Posterior cingulate gyrus (tissue), 11 donors: ENCODE measurements around the gene RHOBTB3.
A peak's percentile ranks its signal among the peaks of the same experiment; 100 is the strongest.

Experiments
- DNase-seq, 10 donors: peaks; one replicate each; pipeline versions ENCODE4 v3.0.0 to v3.0.0-alpha.2; 2020 to 2021; ENCODE audit warnings: mixed read lengths in 3 of 10
- intact Hi-C: fragments of 100-400 bp; cut with DNase I; formaldehyde crosslinking; loops from one replicate; pipeline ENCODE4 v1.15.1; 2023

Gene RHOBTB3

DNA sequence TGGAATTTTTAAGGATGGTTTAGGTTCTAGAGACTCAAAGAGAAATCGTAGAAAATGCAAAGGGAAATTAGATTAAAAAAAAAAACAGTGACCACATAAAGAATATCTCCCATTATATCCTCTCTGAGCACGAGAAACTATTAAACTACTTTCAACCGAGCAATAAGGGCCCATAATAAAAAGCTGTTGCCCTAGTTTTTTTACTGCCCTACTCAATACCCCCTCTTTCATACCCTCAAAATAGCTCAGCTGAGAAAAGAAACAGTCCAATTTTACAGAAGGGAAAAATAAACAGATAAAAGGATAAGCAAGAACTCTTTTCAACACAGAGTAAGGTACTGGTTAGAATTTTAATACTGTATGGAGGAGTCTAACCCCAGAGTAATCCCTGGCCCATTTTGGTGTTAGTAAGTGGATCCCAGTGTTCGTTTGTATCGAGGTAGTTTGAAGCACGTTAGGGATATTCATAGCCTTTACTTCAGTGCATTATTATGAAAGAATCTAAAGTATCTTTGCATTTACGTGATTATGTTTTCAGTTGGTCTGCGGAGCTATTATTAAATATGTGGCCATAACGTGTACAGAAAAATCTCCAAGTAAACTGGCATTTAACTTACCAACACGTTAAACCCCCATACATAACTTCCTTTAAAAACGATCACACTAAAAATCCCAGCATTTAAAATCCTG, 980 bp upstream of the RHOBTB3 start:
- intact Hi-C loops = loop anchor here (2.0 to 5.0 kb wide), 2 partner anchors 52 to 61 kb away; no protein-coding TSS in a partner anchor
- no peak for DNase-seq

DNA sequence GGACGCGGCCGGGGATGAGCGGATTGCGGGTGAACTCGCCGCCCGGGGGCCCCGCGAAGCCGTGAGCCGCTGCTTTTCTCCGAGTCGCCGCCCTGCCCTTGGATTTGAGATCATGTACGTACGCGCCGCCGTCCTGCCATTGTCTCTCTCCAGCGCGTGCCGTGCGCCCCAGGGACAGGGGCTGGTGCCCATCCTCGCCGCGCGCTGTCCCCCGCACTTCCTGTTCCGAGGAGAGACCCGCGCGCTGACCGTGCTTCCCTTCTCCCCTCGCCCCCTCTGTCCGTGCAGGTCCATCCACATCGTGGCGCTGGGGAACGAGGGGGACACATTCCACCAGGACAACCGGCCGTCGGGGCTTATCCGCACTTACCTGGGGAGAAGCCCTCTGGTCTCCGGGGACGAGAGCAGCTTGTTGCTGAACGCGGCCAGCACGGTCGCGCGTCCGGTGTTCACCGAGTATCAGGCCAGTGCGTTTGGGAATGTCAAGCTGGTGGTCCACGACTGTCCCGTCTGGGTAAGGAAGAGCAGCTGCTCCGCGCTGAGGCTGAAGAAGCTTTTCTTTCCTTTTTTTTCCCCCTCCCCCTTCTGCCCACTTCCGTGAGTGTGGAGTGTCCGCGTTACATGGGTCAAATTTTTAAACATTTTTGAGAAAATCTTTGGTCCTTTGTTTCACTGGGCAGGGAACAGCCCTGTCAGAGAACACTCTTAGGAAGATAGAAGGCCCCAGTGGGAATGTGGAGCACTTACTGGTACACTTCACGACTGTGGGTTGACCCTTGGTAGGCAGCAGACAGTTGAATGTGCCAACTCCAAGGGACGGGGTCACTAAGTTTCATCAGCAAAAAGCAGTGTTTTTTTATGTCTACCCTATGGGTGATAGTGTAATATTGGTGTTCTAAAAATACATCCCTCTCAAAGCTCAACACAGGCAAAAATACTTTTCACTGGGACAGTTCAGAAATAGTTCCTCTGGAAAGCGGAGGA, 727 bp downstream of the RHOBTB3 start:
- intact Hi-C loops = loop anchor here (2.0 to 5.0 kb wide), 2 partner anchors 50 to 63 kb away; no protein-coding TSS in a partner anchor
- peak; percentile 39 to 91 (median 52) for DNase-seq

DNA sequence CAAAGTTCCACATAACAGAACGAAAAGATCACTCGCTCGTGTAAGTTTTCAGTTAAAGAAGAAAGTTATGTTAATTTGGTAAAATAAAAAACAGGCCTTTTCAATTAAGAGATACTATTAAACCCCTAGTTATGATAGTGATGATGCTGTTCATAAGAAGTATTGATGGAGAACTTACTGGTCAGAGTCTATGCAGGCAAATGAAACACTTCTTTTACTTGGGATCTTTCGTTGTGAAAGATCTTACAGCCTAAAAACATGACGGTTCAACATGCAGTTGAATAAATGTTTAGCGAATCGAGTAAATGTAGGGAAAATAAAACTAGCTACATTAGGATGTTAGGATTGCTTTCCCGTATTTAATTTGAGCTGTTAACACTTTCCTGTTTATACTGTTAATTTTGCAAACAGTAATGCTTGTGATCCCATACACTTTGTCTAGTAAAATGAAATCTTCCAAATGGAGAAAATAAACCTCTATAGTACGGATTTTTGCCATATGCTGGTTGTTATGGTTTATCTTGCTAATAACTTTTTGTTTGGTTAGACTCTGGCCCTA, 2.0 kb downstream of the RHOBTB3 start:
- intact Hi-C loops = loop anchor here (5.0 kb wide), 1 partner anchor 49 kb away; no protein-coding TSS in a partner anchor
- DNase-seq = no peak

DNA sequence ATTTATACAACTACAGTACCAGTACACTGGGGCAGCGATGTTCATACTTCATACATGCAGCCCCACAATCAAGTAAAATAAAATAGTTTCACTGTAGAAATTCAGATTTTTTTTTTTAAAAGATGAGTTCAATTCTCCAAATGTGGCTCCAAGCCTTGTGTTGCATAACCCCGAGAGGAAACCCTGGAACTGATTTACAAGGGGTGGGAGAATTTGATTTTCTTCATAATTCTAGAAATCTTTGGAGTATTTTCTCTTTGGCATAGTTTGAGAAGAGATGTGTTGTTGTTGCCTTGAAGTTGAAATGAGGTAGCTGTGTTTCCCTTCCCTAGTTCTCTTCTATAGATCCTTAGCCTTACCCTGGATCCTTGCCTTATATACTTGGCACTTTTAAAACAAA, 3.1 kb downstream of the RHOBTB3 start:
- DNase-seq = no peak
- intact Hi-C loops = loop anchor here (5.0 kb wide), 1 partner anchor 48 kb away; no protein-coding TSS in a partner anchor

DNA sequence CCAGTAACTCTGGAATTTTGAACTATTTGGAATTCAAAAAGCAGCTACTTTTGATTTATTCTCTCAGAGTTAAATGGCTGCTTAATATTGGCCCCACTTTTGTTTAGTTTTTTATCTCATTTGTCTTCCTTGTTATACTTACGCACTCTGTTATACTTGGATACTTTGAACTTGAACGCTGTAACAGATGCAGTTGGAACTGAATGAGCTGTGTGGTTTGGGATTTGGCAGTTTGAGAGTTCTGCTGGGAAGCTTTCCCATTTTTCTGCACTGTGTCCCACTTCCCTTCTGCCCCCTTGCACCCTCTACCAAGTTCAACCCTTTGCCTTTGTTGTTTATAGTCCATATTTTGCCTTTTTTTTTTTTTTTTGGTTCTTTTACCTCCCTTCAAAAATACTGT, 3.8 kb downstream of the RHOBTB3 start:
- intact Hi-C loops = loop anchor here (5.0 kb wide), 1 partner anchor 47 kb away; no protein-coding TSS in a partner anchor
- no peak for DNase-seq

DNA sequence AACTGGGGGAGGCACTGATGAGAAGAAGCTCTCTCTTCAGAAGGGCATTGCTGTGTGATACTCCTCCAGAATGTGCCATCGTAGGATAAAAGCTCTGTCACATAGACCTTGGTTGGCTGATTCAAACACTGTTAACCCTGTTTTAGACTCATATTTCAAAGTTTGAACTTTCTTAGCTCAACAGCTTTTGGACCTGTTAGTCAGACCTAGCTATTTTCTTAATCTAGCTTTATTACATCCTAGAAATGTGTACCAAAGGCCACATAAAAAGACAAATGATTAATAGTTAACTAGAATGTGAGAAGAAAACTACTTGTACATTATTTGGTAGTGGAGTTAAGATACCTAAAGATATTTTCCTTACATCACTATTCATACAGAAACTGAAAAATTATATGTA, 4.3 kb downstream of the RHOBTB3 start:
- intact Hi-C loops = no loop called here
- no peak for DNase-seq

DNA sequence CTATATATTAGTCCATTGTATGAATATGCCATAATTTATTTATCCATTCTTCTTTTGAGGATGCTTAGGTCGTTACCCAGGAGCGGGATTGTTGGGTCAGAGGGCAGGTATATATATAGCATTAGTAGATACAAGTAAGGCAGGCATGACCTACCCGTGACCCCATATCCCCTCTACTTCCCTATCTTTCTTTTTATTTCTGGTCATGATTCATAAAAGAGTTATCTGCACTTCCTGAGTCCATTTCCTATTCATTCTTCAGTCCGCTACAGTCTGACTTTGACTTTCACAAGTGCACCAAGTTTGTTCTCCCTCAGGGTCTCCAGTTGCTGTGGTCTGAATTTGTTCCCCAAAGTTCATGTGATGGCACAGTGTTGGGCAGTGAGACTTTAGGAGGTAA, 6.9 kb downstream of the RHOBTB3 start:
- intact Hi-C loops = no loop called here
- no peak for DNase-seq

DNA sequence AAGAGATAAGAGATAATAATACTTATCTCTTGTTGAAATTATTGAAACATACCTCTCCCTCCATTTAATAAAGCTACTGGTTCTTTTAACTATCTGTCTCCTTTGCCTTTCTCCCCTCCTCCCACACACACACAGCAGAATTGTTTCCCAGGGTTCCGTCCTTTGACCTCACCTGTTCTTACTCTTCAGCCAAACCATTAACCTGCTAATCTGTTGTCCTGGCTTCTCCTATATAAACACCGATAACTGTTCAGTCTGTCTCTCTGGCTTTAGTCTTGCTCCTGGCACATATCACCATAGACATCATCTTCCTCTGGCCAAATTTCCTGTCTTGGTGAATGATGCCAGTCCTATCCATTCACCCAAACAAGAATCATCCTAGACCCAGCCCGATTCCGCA, 7.7 kb downstream of the RHOBTB3 start:
- DNase-seq = no peak
- intact Hi-C loops = no loop called here

DNA sequence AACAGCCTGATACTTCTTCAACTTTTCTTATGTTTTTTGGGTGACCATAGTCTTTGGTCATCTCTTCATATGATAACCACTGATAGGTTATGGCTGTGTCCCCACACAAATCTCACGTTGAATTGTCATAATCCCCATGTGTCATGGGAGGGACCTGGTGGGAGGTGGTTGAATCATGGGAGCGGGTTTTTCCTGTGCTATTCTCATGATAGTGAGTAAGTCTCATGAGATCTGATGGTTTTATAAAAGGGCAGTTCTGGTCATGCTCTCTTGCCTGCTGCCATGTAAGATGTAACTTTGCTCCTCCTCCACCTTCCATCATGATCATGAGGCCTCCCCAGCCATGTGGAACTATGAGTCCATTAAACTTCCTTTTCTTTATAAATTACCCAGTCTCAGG, 8.7 kb downstream of the RHOBTB3 start:
- intact Hi-C loops = no loop called here

DNA sequence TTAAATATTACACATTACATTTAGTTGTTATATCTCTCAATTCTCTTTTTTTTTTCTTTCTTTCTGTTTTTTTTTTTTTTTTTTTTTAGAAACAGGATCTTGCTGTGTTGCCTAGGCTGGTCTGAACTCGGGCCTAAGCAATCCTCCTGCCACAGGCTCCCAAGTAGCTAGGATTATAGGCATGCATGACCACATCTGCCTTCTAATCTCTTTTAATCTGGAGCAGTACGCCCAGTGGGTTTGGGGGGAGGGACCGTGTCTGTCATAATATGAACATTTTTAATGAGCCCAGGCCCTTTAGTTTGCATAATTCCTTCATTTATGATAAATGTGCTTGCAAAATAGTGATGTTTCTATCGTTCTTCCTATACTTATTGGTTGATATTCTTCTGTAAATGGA, 10.3 kb downstream of the RHOBTB3 start:
- no peak for DNase-seq
- intact Hi-C loops = no loop called here

More for the DNA sequence above, 8.7 kb downstream of the RHOBTB3 start:
- DNase-seq = no peak

DNA sequence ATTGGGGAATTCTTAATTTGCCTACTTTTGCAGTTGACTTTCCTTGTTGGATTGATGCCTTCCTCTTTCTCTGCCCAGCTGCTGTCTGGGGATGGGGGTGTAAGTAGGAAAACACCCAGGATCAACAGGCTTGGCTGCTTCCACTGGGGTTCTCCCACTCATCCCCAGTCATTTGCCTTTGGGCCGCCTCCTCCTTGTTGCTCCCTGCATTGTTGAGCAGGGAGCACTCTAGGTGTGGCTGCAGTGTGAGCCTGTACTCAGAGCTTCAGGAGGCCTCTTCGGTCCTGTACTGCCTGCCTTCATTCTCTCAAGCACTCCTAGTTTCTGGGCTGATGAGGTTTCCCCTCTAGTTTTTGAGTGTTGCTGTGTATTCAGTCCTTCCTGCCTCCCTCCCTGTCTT, 12.1 kb downstream of the RHOBTB3 start:
- intact Hi-C loops = no loop called here
- DNase-seq = no peak

DNA sequence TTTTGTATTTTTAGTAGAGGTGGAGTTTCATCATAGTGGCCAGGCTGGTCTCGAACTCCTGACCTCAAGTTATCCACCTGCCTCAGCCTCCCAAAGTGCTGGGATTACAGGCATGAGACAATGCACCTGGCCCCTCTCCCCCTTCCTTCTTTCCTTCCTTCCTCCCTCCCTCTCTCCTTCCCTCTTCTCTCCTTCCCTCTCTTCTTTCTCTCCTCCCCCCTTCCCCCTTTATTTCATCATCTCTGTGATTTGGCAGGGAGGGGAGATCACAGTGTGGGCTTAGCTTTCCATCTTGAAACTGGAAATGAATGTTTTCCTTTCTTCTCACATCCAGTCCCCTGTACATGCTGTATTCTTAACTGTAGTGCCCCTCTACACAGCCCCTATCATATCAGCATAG, 12.7 kb downstream of the RHOBTB3 start:
- no peak for DNase-seq
- intact Hi-C loops = no loop called here

DNA sequence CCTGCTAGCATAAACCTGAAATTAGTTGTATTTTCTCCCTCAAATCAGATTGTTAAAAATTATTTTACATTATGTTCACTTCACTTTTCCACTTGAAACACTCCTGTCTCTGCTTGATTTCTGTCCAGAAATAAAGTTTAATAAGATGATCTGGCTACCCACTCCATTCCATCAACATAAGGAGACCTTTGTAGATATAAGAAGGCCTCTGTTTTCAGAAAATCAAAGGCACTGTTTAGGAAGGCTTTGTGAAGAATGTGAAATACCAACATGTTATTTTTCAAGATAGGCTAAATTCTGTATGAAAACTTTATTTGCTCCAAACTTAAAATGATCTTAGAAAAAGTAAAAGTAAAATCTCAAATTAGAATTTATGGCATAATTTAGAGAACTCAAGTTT, 15.1 kb downstream of the RHOBTB3 start:
- intact Hi-C loops = no loop called here
- no peak for DNase-seq

DNA sequence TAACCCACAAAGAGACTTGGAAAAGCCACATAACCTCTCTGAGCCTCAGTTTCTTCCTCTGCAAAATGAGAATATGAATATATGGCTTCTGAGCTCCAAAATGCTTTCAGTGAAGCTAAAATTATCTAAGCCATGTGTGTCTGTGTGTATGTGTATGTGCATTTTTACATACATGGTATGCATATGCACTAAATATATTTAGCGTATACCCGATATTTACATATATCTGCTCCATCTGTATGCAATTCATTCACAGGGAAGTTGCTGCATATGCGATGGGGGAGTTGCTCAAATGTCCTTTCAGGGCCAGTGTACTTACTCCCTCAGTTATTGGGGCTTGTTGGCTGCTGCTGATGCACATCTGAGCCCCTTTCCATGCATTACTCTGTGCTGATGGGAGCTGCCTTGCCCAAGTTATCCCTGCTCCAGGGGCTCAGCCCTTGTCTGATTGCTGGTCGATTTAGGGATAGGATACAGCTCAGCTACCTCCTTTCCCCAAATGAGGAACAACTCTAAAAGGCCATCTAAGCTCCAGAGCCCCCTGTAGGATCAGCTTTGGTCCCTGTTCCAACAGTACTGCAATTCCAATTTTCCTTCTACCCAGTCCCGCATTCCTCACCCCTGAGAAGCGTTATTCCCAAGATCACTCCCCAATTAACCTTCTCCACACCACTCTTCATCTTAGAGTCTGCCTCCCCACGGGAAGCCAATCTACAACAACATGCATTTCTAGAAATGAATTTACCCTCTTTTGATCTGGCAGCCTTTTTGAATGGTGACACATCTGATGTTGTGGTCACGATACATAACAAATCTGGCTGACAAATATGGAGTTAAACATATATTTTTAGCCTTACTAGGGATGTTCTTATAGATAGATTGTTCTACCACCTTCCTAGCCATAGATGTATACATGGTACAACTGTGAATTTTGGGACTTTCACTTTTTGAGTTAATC, 15.9 kb downstream of the RHOBTB3 start:
- intact Hi-C loops = no loop called here
- no peak for DNase-seq

DNA sequence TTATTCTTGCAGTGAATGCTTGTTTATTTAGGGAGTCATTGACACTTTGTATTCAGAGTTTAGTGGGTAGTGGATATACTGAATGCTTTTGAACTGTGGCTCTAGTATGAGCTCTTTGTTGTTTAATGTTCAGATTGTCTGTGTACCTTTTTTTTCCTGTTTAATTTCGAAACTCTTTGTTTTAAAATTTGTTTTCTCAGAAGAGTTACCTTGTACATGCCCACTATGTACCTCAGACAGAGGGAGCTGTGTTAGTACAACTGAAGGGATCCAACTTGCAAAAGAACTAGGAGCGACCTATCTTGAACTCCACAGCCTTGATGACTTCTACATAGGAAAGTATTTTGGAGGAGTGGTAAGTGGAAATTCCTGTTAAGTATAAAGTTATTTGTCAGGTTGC, 17.0 kb downstream of the RHOBTB3 start:
- DNase-seq = no peak
- intact Hi-C loops = no loop called here

DNA sequence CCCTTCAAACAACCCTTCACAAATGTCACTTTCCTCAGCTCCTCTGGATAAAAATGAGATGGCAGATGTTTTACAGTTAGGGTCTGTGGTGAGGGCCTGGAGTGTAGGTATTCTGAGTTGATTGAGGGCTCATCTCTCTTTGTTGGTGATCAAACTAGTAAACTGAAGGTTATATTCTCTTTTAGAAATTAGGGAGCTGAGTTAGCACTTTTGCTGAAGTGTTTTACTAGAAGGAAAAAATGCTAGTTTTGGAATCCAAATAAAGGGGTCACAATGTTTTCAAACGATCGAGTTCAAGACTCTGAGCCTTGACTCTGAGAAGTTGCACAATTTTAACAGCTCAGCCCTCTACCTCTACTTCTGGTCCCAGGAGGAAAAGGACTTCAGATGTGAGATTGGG, 23.4 kb downstream of the RHOBTB3 start:
- intact Hi-C loops = no loop called here
- no peak for DNase-seq

DNA sequence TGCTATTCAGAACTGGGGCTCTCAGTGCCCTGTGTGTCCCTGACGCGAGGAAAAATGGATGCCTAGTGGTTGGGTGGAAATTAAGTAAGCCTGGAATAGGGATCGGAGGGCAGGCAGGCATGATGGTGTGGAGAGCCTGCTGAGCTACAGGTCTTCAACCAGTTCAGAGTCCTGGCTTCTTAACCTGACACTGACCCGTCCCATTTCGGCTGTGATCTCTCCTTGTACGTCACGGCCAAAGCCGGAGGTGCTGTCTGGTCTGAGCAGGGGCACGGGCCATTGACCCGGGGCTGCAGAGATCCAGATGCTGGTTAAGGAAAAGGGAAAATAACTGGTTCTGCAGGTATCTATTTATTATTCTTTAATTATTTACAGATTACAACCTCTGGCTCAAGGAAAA, 27.9 kb downstream of the RHOBTB3 start:
- DNase-seq = no peak
- intact Hi-C loops = no loop called here

DNA sequence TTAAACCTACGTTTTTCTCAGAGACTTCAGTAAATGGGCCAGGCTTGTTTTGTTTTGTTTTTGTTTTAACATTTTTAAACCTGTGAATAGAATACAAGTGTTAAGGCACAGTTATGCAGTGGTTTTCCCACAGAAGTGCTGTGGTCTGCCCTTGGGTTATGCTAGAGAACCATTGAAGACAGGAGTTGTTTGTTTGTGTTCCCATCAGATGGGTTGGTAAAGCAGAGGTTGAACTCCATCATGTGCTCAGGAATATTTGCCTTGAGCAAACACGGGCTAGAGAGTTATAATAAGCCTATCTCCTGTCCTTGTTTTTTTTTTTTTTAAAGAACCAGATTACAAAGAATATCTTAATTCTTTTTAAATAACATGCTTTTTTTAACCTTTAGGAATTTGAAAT, 28.5 kb downstream of the RHOBTB3 start:
- intact Hi-C loops = no loop called here
- no peak for DNase-seq

DNA sequence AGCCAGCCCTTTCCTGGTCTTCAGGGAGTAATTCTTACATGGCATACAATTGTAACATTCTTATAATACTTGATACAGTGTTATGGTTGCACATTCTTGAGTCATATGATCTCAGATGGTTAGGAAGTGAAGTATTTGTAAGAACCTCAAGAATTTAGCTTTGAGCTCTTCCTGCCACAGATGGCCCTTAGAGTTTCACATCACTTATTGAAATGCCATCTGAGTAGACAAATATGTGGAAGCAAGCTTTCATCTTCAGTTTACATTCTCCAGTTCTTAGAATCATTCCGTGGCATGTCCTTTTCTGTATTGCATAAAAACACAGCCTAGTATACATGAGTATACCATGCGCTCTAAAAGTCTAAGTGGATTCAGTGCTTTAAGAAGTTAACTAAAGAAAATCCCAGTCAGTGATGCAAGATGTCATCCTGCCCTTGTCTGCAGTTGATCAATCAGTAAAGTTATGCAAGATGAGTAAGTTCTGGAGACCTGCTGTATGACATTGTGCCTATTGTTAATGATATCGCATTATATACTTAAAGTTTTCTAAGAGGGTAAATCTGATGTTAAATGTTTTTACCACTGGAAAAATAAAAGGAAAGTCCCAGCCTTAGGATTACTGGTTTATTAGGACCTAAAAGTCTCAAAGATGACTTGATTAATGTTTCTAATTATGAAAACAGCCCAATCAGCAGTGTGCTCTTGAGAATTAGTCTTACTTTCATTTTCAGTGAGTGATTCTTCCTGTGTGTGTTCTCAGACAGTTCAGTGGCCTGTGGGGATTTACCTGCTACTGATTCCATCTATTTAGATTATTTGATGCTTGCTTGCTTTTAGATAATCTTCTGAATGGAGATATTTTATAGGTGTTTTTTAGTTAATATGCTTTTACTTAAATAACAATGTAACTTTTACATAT, 29.4 kb downstream of the RHOBTB3 start:
- intact Hi-C loops = no loop called here
- no peak for DNase-seq
